DMS153 treated with DMSO at 0.1 percent for 48 hours (cell line): ENCODE measurements around the gene CT45A5.
"Not testable (repeated sequence)": the region's sequence is repeated elsewhere in the genome, so short reads cannot be mapped to it uniquely, and the experiment has no call there.

Source experiments
- DNase-seq: peaks from one replicate; lab custom pipeline; 2025; ENCODE audit not compliant: unreplicated experiment; lab: John Stamatoyannopoulos, UW

Gene CT45A5

DNA sequence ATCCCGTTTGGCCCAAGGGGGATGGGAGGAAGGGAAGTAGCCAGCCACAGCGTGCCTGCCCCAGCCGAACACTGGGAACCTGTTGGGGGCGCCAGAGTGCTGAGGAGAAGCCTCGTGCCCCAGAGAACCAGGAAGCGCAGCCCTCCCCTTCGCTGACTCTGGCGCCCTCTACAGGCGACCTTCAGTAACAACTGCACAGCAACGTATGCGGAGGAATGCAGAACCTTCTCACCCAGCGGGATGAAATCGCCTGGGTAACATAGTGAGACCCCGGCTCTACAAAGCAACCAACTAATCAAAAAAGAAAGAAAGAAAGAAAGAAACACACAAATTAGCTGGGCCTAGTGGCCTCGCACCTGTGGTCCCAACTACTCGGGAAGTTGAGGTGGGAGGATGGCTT is at the start of gene CT45A5:
Gene CT45A5 (minus strand): TSS at position 101 of the 400 bp plus-strand sequence. CDS start 3,774 bp downstream, outside the sequence.
- DNase-seq: not testable (repeated sequence)

DNA sequence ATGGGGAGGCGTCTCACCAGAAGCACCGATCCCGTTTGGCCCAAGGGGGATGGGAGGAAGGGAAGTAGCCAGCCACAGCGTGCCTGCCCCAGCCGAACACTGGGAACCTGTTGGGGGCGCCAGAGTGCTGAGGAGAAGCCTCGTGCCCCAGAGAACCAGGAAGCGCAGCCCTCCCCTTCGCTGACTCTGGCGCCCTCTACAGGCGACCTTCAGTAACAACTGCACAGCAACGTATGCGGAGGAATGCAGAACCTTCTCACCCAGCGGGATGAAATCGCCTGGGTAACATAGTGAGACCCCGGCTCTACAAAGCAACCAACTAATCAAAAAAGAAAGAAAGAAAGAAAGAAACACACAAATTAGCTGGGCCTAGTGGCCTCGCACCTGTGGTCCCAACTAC is 34.6 kb upstream of the CT45A5 start, which contains the start of gene CT45A2:
Gene CT45A2 (minus strand): TSS at position 101 of the 400 bp plus-strand sequence. CDS start 3,747 bp downstream, outside the sequence.
- DNase-seq: not testable (repeated sequence)

DNA sequence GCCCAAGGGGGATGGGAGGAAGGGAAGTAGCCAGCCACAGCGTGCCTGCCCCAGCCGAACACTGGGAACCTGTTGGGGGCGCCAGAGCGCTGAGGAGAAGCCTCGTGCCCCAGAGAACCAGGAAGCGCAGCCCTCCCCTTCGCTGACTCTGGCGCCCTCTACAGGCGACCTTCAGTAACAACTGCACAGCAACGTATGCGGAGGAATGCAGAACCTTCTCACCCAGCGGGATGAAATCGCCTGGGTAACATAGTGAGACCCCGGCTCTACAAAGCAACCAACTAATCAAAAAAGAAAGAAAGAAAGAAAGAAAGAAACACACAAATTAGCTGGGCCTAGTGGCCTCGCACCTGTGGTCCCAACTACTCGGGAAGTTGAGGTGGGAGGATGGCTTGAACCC is 17.4 kb upstream of the CT45A5 start, which contains the start of gene CT45A6:
Gene CT45A6 (minus strand): TSS at position 101 of the 400 bp plus-strand sequence. CDS start 3,794 bp downstream, outside the sequence.
- not testable (repeated sequence) for DNase-seq

DNA sequence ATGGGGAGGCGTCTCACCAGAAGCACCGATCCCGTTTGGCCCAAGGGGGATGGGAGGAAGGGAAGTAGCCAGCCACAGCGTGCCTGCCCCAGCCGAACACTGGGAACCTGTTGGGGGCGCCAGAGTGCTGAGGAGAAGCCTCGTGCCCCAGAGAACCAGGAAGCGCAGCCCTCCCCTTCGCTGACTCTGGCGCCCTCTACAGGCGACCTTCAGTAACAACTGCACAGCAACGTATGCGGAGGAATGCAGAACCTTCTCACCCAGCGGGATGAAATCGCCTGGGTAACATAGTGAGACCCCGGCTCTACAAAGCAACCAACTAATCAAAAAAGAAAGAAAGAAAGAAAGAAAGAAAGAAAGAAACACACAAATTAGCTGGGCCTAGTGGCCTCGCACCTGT is 17.2 kb downstream of the CT45A5 start, which contains the start of gene CT45A3:
Gene CT45A3 (minus strand): TSS at position 101 of the 400 bp plus-strand sequence. CDS start 3,747 bp downstream, outside the sequence.
- not testable (repeated sequence) for DNase-seq

DNA sequence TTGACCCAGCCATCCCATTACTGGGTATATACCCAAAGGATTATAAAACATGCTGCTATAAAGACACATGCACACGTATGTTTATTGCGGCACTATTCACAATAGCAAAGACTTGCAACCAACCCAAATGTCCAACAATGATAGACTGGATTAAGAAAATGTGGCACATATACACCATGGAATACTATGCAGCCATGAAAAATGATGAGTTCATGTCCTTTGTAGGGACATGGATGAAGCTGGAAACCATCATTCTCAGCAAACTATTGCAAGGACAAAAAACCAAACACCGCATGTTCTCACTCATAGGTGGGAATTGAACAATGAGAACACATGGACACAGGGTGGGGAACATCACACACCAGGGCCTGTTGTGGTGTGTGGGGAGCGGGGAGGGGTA is 40.6 kb downstream of the CT45A5 start:
- DNase-seq: not testable (repeated sequence)

DNA sequence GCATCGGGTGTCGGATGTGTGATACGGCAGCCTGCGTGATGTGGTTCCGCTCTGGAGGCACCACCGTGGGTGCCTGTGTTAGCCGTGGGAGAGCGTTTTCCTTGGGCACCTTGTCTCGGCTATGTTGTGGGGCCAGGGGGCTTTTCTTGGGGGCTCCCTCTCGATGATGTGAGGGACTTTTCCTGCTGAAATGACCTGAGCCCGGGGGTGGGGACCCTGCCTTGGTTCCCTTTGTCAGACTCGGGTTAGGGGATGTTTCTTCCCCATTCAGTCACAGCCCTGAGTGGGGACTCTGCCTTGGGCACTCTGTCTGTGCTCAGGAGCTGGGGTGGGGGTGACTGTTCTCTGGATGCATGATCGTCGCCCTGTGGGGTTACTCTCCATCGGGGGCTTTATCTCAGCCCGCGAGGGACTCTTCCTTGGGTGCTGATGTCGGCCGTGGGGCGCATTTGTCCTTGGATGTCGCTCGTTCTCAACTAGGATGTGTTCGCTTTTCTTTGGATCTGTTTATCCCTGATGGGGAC is 44.0 kb downstream of the CT45A5 start:
- DNase-seq: no peak

- no peak for DNase-seq
Observed at GRCh38 chrX:135740681-135741149, 44.6 kb downstream of the CT45A5 start.

DNA sequence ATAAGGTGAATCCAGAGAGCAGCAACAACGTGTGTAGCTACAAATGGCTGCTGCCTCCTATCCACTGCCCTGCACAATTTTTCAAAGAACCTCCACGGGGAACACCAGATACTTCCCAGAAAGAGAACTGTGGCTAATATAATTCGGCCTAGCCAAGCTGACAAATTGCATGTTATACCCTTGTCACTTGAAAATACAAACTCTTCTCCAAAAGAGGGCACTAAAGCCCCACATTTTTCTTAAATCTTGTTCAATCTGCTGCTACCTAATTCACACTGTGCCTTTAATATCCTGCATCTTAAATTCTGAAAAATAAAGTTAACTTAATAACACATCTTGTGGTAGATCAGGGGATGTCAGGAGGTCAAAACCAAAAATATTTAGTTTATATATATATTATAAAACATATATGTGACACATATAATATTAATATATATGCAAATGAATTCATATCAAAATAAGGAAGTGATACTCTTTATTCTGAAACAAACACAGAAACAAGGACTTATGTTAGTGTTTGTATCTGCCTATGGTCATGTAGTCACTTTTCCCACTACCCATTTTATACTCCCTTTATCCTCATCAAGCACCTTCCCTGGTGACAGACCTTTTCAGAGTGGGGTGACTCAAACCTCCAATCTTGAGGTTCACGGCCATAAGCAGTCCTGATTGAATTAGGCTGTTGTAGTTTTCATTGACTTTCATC is 47.8 kb downstream of the CT45A5 start:
- no peak for DNase-seq

- DNase-seq: not testable (repeated sequence)
Observed at GRCh38 chrX:135734666-135735065, 50.6 kb downstream of the CT45A5 start.
